GM18909 (cell line): ENCODE results near the gene RGS6.

Experiments used
- ATAC-seq: cut with Tn5 transposase; IDR thresholded peaks from one replicate; pipeline ENCODE4 v1.9.1; 2021; ENCODE audit warnings: mild to moderate bottlenecking; ENCODE audit not compliant: unreplicated experiment, poor library complexity

RGS6 gene

GRCh38 chr14:72352012-72352411, 419.8 kb downstream of the RGS6 start:
- ATAC-seq = no peak

GRCh38 chr14:72366619-72367018, 434.4 kb downstream of the RGS6 start:
- ATAC-seq = no peak

DNA sequence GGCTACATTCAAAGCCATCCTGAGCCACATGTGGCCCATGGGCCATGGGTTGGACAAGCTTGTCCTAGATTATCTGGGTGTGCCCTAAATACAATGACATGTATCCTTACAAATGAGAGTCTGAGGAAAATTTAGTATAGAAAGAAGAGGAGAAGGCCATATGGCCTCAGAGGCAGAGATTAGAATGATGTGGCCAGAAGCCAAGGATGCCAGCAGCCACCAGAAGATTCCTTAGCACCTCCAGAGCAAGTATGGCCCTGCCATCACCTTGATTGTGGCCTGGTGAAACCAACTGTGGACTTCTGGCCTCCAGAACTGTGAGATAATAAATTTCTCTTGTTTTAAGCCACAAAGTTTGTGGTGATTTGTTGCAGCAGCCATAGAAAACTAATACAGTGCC, 436.9 kb downstream of the RGS6 start:
- ATAC-seq = no peak

GRCh38 chr14:72377016-72377415, 444.8 kb downstream of the RGS6 start:
- no peak for ATAC-seq

GRCh38 chr14:72380456-72380855, 448.2 kb downstream of the RGS6 start:
- ATAC-seq = no peak

GRCh38 chr14:72383865-72384264, 451.6 kb downstream of the RGS6 start:
- ATAC-seq = no peak

DNA sequence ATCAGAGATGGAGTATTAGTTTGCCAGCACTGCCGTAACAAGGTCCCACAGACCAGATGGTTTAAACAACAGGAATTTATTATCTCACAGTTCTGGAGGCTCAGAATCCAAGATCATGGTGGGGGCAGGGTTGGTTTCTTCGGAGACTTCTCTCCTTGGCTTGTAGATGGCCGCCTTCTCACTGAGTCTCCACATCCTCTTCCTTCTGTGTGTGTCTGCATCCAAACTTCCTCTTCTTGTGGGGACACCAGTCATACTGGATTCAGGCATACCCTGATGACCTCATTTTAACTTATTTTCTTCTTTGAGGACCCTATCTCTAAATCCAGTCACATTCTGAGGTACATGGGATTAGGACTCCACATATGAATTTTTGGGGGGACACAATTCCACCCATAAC, 455.5 kb downstream of the RGS6 start:
- ATAC-seq = no peak

DNA sequence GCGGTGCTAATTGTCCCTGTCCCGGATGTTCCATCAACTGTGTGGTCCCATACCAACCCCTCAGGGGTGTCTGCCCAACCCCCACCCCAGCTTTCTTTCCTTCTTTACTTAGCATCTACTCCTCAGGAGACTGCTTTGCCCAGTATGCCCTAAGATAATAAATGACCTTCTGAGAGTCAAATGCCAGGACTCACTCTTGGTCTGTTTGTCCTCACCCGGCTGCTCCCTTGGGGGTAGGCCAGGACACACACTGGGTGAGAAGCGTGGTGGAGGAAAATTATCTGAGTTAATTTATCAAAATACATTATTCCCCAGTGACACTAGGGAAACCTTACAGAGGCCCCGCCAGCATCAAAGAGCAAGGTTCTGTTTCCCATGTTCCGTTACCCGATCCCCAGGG, 457.0 kb downstream of the RGS6 start:
- no peak for ATAC-seq

DNA sequence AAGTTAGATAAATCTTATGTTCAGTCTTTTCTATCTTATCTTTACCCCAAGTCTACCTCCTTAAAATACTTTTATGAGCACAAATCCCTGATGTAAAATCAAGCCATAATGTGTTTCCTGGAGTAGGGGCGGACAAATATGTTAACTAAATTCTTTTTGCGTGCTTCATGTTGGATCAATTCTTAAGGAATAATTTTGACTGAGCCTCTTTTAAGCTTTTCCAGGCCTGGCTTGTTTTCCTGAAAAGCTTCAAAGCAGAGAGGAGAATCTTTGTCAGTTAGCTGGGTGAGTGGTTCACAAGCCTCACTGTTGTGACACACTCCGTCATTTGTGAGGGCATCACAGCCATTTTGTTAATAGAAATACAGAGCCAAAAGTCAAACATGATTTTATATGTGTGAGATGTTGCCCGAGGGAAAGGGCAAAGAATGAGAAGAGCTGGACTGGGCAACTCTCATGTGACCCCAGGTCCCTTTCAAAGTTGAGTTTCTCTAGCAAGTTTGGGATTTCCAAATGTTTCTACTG, 468.9 kb downstream of the RGS6 start:
- ATAC-seq = no peak

DNA sequence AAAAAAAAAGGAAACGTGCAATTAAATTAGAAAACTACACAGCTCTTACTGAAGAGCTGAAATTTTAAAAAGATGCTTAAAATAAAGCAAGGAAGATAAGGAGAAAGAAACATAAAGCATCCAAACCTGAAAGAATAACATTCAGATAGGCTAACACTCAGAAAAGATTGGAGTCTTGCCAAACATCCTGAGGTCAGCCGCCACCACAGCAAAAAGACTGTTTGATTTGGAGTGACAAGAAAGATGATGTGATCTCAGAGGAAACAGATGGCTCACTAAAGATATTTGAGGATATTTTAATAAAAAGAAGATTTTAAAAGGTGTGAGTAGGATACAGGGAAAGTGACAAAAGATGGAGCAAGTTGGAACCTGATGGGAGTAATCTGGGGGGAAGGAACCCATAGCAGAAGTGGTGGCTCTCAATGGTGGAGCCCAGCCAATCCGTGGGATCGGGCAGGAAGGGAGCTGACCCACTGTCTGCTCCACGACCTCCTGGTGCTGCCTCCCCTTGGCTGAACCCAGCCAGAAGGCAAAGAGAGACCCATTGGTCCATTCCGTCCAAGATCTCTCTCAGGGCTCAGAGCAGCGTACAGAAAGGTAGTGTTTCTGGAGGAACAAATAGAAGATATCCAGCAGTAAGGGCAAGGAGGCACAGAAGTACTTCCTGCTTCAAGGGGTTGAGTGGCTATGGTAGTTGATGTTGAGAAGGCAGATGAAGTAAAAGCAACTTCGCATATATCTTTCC, 469.6 kb downstream of the RGS6 start:
- ATAC-seq = no peak

GRCh38 chr14:72402377-72402772, 470.1 kb downstream of the RGS6 start:
- no peak for ATAC-seq

DNA sequence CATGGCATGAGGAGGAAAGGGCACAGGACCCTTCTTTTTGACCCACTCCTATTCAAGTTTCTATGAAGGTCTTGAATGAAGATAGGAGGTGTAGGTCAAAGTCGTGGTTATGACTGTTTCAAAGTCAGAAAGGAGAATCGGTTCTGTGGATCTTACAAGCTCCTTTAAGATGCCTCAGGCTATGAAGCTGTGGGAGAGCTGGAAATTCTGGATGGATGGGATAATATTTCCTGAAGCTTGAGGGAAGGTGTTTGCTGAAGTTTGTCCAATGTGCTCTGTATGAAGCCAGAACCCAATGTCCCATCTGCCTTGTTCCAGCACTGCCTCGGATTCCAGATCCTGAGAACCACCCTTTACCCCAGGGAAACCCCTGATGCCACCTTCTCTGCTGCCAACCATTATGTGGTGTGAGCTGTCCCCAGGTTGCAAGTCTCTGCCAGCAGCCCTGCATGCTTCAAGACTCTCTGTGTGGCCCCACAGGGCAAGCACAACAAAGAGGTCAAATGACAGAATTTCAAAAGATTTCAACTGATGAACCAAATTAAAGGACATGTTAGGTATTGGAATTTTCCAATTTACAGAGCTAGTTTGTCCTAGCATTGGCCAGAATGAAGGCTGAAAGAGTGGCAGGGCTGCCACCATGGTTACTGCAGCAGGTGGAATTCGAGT, 472.0 kb downstream of the RGS6 start:
- no peak for ATAC-seq

GRCh38 chr14:72404998-72405397, 472.8 kb downstream of the RGS6 start:
- no peak for ATAC-seq

- no peak for ATAC-seq
These were observed 475.8 kb downstream of the RGS6 start for GRCh38 chr14:72408020-72408419.

DNA sequence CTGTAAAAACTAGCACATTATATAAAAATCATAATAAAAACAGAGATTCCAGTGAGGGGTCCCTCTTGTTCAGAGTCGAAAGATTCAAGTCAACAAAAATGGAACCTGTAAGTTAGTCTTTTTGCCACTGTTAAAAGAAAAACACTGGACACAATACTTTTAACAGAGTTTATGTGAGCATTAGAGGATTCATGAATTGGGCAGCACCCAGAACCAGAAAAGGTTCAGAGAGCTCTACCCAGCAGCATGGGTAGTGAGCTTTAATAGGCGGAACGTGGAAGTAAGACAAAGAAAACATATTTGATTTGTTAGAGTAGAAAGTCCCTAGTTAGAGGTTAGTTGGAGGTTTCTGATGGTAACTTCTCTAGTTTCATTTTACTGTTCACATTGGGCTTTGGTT, 476.8 kb downstream of the RGS6 start:
- no peak for ATAC-seq

DNA sequence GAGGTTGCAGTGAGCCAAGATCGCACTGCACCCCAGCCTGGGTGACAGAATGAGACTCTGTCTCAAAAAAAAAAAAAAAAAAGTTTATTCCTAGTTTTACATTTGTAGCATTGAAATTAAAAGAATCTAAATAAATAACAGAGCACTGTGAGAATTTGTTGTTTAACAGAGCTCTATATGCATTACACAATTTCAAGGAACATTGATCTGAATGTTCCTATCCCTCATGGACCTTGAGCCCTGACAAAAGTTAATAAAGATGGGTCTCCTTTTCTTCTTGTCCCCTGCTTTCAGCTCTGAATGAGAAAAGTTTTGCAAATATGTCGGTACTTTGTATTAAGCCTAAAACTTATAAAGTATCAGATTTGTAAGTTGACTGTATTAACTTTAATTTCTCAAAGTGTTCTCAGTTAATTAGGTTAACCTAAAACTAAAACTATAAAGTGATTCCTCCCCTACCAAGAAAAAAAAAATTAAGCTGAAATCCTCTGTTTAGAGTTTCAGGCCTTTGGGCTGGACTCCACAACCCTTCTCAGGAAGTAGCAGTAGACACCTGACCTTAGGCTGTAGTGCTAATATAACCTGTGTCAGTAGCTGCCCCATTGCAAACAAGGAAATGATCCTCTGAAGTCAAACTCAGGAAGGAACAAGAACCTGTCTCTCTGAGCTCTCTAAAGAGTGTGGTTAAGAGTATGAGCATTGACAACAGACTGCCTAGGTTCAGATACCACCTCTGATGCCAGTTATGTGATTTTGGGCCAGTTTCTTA, 484.0 kb downstream of the RGS6 start:
- no peak for ATAC-seq

DNA sequence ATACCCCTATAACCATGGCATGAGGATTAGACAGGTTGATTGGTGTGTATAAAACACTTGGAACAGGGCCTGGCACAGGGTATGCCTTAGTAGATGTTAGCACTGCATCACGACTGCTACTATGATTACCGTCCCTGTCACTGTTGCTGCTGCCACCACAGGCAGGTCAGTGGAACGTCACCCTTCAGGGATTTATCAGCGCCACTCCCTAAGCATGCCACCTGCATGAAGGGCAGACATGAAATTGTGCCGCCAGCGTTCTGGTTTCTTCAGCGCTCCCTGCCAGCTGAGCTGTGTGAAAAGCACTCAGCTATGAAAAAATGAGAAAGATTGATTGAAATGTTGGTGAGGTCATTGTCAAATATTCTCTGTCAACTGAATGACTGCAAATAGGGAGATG, 484.7 kb downstream of the RGS6 start:
- no peak for ATAC-seq

DNA sequence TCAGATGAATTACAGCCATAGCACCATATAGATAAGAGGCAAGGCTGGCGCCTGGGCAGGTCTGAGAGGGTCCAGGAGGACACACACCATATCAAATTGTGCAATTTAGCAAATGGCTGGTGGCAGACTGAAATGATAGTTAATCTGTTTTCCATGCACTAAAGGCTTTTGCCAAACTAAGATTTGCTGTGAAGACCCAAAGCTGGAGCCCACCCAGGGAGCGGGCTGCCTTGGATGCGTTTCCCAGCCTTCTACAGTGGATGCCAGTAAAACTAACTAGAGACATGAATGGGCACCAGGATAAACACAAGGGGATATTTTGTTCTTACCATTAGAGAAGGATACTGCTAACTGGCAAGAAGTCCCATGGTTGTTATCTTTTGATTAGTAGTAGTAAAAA, 486.6 kb downstream of the RGS6 start:
- ATAC-seq = no peak

DNA sequence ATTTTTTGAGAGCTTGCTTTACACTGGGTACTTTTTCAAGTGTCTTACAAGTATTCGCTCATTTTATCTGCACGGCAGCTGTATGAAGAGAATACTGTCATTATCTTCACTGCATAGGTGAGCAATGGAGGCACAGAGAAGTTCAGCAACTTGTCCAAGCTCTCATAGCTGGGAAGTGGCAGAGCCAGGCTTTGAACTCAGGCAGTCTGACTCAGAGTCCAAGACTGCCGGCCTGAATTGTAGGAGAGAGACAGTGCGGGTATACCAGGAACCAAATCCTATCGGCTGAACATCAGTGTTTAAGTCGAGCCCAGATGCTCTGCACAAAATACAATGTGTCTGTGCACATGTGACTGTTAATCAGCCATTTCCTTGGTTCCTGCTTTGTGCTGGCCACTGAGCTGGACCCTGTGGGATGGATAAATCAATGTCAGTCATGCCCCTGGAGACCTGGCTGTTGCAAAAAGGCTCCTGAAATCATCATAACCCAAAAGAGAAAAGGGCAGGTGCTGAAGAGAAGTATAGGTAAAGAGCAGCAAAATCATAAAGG, 487.1 kb downstream of the RGS6 start:
- ATAC-seq = no peak

DNA sequence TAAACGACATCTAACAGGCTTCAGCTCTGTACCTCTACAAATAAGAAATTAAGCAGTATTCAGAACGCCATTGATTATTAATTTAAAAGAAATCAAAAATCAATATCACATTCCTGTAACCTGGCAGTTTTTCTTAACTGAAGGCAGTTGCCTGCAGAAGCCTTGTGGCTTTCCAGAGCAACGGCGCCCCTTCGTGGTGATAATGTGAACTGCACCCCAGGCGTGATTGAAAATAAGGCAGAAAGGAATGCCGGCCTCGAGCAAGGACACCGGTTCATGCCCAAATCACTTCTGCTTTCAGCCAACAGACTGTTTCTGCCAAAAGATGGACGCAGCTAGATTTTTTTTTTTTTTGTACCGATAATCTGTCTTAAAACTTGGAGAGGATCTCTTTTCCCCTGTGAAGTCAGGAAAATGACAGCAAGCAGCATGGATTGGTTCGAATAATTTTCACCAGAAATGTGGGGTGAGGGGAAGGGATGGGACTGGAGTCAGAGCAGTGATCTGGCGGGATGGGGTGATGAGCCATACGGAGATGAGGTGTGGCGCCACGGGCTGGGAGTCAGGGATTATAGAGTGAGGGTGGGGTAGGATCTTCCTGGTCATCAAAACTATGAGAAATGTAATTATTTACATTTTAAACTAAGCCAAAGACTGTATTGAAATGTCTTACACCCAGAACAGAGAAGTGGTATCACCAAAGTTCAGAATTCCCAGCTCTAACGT, 488.7 kb downstream of the RGS6 start:
- ATAC-seq = no peak
